ENCODE results near the gene NFASC. TPM values are rescaled to one million over a fixed set of nuclear protein-coding genes. Genes with fewer than 3 reads are reported as not detected.

Gene NFASC
- total RNA-seq, 2 experiments from 2014 or later: not detected

DNA sequence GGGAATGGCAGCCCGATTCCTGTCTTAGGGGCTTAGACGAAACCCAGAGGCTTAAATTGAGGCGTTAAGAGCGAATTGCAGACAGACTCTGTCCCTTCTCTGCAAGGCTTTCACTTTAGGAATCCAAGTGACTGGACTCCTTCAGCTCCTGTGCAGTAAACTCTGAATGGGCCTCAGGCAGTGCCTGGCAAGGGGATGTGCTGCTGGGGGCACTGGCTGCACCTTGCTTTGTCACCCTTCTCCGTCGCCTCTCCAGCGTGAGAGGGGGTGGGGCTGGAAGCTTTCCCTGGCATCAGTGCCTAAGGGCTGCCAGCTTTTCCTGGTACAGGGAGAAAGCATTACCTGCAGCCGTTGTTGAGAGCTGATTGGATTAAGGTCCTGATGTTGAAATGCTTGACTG, 39.9 kb upstream of the NFASC start:
- TF ChIP-seq, protein P1, sequence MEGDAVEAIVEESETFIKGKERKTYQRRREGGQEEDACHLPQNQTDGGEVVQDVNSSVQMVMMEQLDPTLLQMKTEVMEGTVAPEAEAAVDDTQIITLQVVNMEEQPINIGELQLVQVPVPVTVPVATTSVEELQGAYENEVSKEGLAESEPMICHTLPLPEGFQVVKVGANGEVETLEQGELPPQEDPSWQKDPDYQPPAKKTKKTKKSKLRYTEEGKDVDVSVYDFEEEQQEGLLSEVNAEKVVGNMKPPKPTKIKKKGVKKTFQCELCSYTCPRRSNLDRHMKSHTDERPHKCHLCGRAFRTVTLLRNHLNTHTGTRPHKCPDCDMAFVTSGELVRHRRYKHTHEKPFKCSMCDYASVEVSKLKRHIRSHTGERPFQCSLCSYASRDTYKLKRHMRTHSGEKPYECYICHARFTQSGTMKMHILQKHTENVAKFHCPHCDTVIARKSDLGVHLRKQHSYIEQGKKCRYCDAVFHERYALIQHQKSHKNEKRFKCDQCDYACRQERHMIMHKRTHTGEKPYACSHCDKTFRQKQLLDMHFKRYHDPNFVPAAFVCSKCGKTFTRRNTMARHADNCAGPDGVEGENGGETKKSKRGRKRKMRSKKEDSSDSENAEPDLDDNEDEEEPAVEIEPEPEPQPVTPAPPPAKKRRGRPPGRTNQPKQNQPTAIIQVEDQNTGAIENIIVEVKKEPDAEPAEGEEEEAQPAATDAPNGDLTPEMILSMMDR (IDR thresholded peaks at IDR 0.05): no peak
- H3K36me3 Mint-ChIP-seq (ENCODE audit: low read depth): no peaks in the 10 kb centered on the region
- peaks cover 84% of the 10 kb centered on the region for H3K27me3 Mint-ChIP-seq
- H3K4me1 ChIP-seq (ENCODE audit: insufficient read depth, low read length): peaks cover 4% of the 10 kb centered on the region
- no peak overlapping the region for H3K27ac ChIP-seq (ENCODE audit: low read depth in 1 of 2, low read length in 2 of 2)
- H3K4me1 Mint-ChIP-seq (ENCODE audit: low read depth): peaks cover 7% of the 10 kb centered on the region
- CTCF ChIA-PET: no interaction called here
- H3K27ac Mint-ChIP-seq: no peak overlapping the region
- no peak overlapping the region for H3K4me3 Mint-ChIP-seq
- intact Hi-C loops (cut with DNase I, micrococcal nuclease): no loop called here
- H3K9me3 ChIP-seq (ENCODE audit: control insufficient read depth in 1 of 2, insufficient read depth in 1 of 2, low read length in 2 of 2): peaks cover 0 to 4% of the 10 kb centered on the region in 2 experiments
- DNase-seq: no peak
- no peaks in the 10 kb centered on the region for H3K9me3 Mint-ChIP-seq
- peaks cover 26 to 41% of the 10 kb centered on the region in 2 experiments for H3K27me3 ChIP-seq (ENCODE audit: control insufficient read depth in 1 of 2, insufficient read depth in 2 of 2, low read length in 2 of 2)
- POLR2A ChIA-PET: no interaction called here
- H3K36me3 ChIP-seq (ENCODE audit: insufficient read depth, low read length): no peaks in the 10 kb centered on the region
- no peak for ATAC-seq (ENCODE audit: poor library complexity)
- H3K4me3 ChIP-seq (ENCODE audit: low read length): no peak overlapping the region

DNA sequence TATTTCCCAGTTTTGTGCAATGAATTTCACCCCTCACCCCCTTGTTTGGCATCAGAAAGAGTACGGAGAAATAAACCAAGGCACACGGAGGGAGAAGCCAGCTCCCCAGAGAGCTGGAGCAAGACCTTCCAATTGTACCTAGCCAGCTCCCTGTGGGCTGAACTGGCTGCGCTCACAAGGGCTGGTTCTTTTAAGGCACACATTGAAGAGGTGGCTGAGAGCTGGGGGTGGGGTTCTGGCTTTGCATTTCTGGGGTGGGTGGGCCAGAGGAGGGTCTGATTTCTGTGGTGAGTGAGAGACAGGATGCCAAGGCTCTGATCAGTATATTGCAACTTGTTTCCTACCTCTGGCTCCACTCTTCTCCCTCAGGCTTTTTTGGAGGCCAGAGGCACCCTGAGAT, 39.5 kb upstream of the NFASC start:
- H3K4me3 ChIP-seq (ENCODE audit: low read length): no peak overlapping the region
- POLR2A ChIA-PET: no interaction called here
- Mint-ChIP-seq H3K4me3 (no peak overlapping the region), H3K27ac (no peak overlapping the region), H3K4me1 (ENCODE audit: low read depth) (peaks cover 7% of the 10 kb centered on the region), H3K36me3 (ENCODE audit: low read depth) (no peaks in the 10 kb centered on the region), H3K27me3 (peaks cover 86% of the 10 kb centered on the region), H3K9me3 (no peaks in the 10 kb centered on the region)
- peaks cover 28 to 37% of the 10 kb centered on the region in 2 experiments for H3K27me3 ChIP-seq (ENCODE audit: control insufficient read depth in 1 of 2, insufficient read depth in 2 of 2, low read length in 2 of 2)
- TF ChIP-seq, protein P1 (IDR thresholded peaks at IDR 0.05): no peak
- intact Hi-C loops (cut with DNase I, micrococcal nuclease): no loop called here
- ATAC-seq (ENCODE audit: poor library complexity) (no peak), DNase-seq (no peak)
- peaks cover 0 to 4% of the 10 kb centered on the region in 2 experiments for H3K9me3 ChIP-seq (ENCODE audit: control insufficient read depth in 1 of 2, insufficient read depth in 1 of 2, low read length in 2 of 2)
- H3K36me3 ChIP-seq (ENCODE audit: insufficient read depth, low read length): no peaks in the 10 kb centered on the region
- peaks cover 4% of the 10 kb centered on the region for H3K4me1 ChIP-seq (ENCODE audit: insufficient read depth, low read length)
- CTCF ChIA-PET: no interaction called here
- H3K27ac ChIP-seq (ENCODE audit: low read depth in 1 of 2, low read length in 2 of 2): no peak overlapping the region

DNA sequence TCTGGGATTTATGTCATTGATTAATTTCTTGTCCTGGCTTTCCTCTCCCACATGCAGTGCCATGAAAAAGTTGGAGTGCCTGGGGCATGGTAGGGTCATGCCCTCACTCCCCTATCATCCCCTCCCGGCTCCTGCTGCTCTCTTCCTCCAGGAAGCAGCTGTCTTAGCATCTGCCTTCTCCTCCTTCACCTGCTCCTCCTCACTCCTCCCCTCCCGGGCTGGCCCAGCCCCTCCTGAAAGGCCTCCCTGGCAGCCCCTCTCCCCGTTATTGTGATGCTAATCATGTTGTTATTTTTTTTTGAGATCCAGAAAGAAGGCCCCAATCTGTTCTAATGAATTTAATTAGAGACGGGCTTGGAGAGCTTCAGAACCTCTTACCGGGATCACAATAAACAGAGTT, 36.3 kb upstream of the NFASC start:
- DNase-seq (no peak), ATAC-seq (ENCODE audit: poor library complexity) (no peak)
- CTCF ChIA-PET: no interaction called here
- intact Hi-C loops (cut with DNase I, micrococcal nuclease): no loop called here
- H3K36me3 Mint-ChIP-seq (ENCODE audit: low read depth): no peaks in the 10 kb centered on the region
- peaks cover 2% of the 10 kb centered on the region for H3K4me1 Mint-ChIP-seq (ENCODE audit: low read depth)
- POLR2A ChIA-PET: no interaction called here
- H3K9me3 ChIP-seq (ENCODE audit: control insufficient read depth in 1 of 2, insufficient read depth in 1 of 2, low read length in 2 of 2): peaks cover 0 to 7% of the 10 kb centered on the region in 2 experiments
- H3K27ac ChIP-seq (ENCODE audit: low read depth in 1 of 2, low read length in 2 of 2): no peak overlapping the region
- H3K27me3 Mint-ChIP-seq: peaks cover 88% of the 10 kb centered on the region
- peaks cover 26 to 31% of the 10 kb centered on the region in 2 experiments for H3K27me3 ChIP-seq (ENCODE audit: control insufficient read depth in 1 of 2, insufficient read depth in 2 of 2, low read length in 2 of 2)
- no peaks in the 10 kb centered on the region for H3K36me3 ChIP-seq (ENCODE audit: insufficient read depth, low read length)
- no peak overlapping the region for H3K4me3 ChIP-seq (ENCODE audit: low read length)
- H3K9me3 Mint-ChIP-seq: no peaks in the 10 kb centered on the region
- H3K4me1 ChIP-seq (ENCODE audit: insufficient read depth, low read length): no peaks in the 10 kb centered on the region
- TF ChIP-seq, protein P1 (IDR thresholded peaks at IDR 0.05): no peak
- no peak overlapping the region for H3K4me3 Mint-ChIP-seq
- no peak overlapping the region for H3K27ac Mint-ChIP-seq
